Neural cell (in vitro differentiated cells): ENCODE results near the gene TUBB. TPM values are rescaled to one million over a fixed set of nuclear protein-coding genes. Genes with fewer than 3 reads are reported as not detected.
"Not testable (repeated sequence)": the region's sequence is repeated elsewhere in the genome, so short reads cannot be mapped to it uniquely, and the experiment has no call there.

ENCODE experiments used
- H2AFZ ChIP-seq: fragments of 200-600, 300-800 bp; sonication (generic), shearing (Covaris generic); 2 replicates; pipeline ENCODE4 v1.6.0; 2014; ENCODE audit warnings: low read depth, mild to moderate bottlenecking, antibody characterized with exemption, low read length, moderate library complexity
- H3F3A ChIP-seq: fragments of 200-600 bp; shearing (Covaris generic); 2 replicates; pipeline ENCODE4 v1.6.1; 2016; ENCODE audit warnings: mild to moderate bottlenecking, moderate library complexity, mixed read lengths, antibody characterized with exemption, low read length; ENCODE audit not compliant: insufficient read depth, poor library complexity, severe bottlenecking
- H3K27ac ChIP-seq: fragments of 200-600, 300-800 bp; sonication (generic), shearing (Covaris generic); 2 replicates; pipeline ENCODE4 v1.5.1; 2014; ENCODE audit warnings: mild to moderate bottlenecking, low read length, moderate library complexity
- H3K27me3 ChIP-seq: fragments of 300-800, 200-600 bp; sonication (generic), shearing (Covaris generic); 2 replicates; pipeline ENCODE4 v1.6.0; 2014; ENCODE audit warnings: mild to moderate bottlenecking, low read depth, low read length, moderate library complexity; ENCODE audit not compliant: insufficient read depth
- H3K36me3 ChIP-seq: fragments of 300-800, 200-600 bp; sonication (generic), shearing (Covaris generic); 2 replicates; pipeline ENCODE4 v1.5.1; 2014; ENCODE audit warnings: mild to moderate bottlenecking, antibody characterized with exemption, low read length, moderate library complexity; ENCODE audit not compliant: insufficient read depth
- H3K4me2 ChIP-seq: fragments of 300-800, 200-600 bp; sonication (generic), shearing (Covaris generic); 2 replicates; pipeline ENCODE4 v1.6.0; 2014; ENCODE audit warnings: mild to moderate bottlenecking, low read length
- H3K4me3 ChIP-seq: fragments of 300-800, 200-600 bp; sonication (generic), shearing (Covaris generic); 2 replicates; pipeline ENCODE4 v1.5.1; 2014; ENCODE audit warnings: mild to moderate bottlenecking, low read length, moderate library complexity
- H3K79me2 ChIP-seq: fragments of 200-600 bp; shearing (Covaris generic); replicated peaks from 2 replicates; pipeline ENCODE4 v1.6.0; 2014; ENCODE audit warnings: mild to moderate bottlenecking, low read length, moderate library complexity; ENCODE audit not compliant: insufficient read depth
- H3K9ac ChIP-seq: fragments of 300-800, 200-600 bp; sonication (generic), shearing (Covaris generic); 2 replicates; pipeline ENCODE4 v1.6.1; 2016; ENCODE audit warnings: mild to moderate bottlenecking, low read length, mixed read lengths
- H3K9me2 ChIP-seq: fragments of 200-600 bp; shearing (Covaris generic); 2 replicates; pipeline ENCODE4 v1.6.1; 2016; ENCODE audit warnings: mild to moderate bottlenecking, low read length, mixed read lengths; ENCODE audit not compliant: insufficient read depth
- H3K9me3 ChIP-seq: fragments of 200-600, 300-800 bp; sonication (generic), shearing (Covaris generic); 2 replicates; pipeline ENCODE4 v1.6.1; 2016; ENCODE audit warnings: mild to moderate bottlenecking, mixed run types, low read length, moderate library complexity, mixed read lengths
- H4K20me1 ChIP-seq: fragments of 200-600 bp; shearing (Covaris generic); 2 replicates; pipeline ENCODE4 v1.6.1; 2016; ENCODE audit warnings: mild to moderate bottlenecking, mixed run types; ENCODE audit not compliant: insufficient read depth
- CTCF ChIP-seq: fragments of 450-650 bp; IDR thresholded peaks from 2 replicates; pipeline ENCODE4 v1.5.1; 2014; ENCODE audit warnings: antibody characterized with exemption, mild to moderate bottlenecking, moderate library complexity; ENCODE audit not compliant: poor library complexity, severe bottlenecking
- EP300 ChIP-seq: fragments of 450-650 bp; conservative IDR thresholded peaks from 2 replicates; pipeline ENCODE4 v1.6.1; 2014; ENCODE audit warnings: antibody characterized with exemption, mild to moderate bottlenecking, moderate library complexity; ENCODE audit not compliant: poor library complexity, severe bottlenecking
- EZH2 ChIP-seq: fragments of 200-600, 300-800 bp; shearing (Covaris generic), sonication (generic); IDR thresholded peaks from 2 replicates; pipeline ENCODE4 v1.6.1; 2014; ENCODE audit warnings: antibody characterized with exemption, low read length, borderline replicate concordance, mild to moderate bottlenecking; ENCODE audit not compliant: insufficient read depth, poor library complexity, severe bottlenecking
- MXI1 ChIP-seq: fragments of 450-650 bp; conservative IDR thresholded peaks from 2 replicates; pipeline ENCODE4 v1.6.1; 2014; ENCODE audit warnings: antibody characterized with exemption, mild to moderate bottlenecking; ENCODE audit not compliant: poor library complexity, severe bottlenecking
- POLR2AphosphoS5 ChIP-seq: IDR thresholded peaks from 2 replicates; pipeline ENCODE4 v1.6.1; 2012
- RAD21 ChIP-seq: fragments of 450-650 bp; conservative IDR thresholded peaks from 2 replicates; pipeline ENCODE4 v1.6.1; 2014; ENCODE audit warnings: antibody characterized with exemption, mild to moderate bottlenecking, moderate library complexity
- REST ChIP-seq: IDR thresholded peaks from 2 replicates; pipeline ENCODE4 v1.6.1; 2012; ENCODE audit warnings: borderline replicate concordance
- SMC3 ChIP-seq: fragments of 450-650 bp; conservative IDR thresholded peaks from 2 replicates; pipeline ENCODE4 v1.6.1; 2014; ENCODE audit warnings: antibody characterized with exemption, mild to moderate bottlenecking, moderate library complexity; ENCODE audit not compliant: poor library complexity
- TAF1 ChIP-seq: IDR thresholded peaks from 2 replicates; pipeline ENCODE4 v1.6.1; 2012; ENCODE audit warnings: low read depth
- polyA plus RNA-seq: library from polyadenylated mRNA; depleted of rRNA; stranded (reverse); fragments of >200 nt; gene quantifications from 2 replicates; pipeline ENCODE4 v1.2.3, GENCODE V29; 2014

The TUBB gene
- polyA plus RNA-seq, 1 donor from 2014 or later: 711 TPM

GRCh38 chr6:30721198-30722024 lies 1.3 kb downstream of the TUBB start:
- TF ChIP-seq MXI1 (peak; percentile 83), POLR2AphosphoS5 (peak; percentile 80), EP300 (peak; percentile 45), EZH2 (no peak), REST (no peak), RAD21 (no peak), SMC3 (no peak), CTCF (peak; percentile 66), TAF1 (peak; percentile 95)
- Histone ChIP-seq H3K36me3 (peaks cover 6% of the 10 kb centered on the region), H3K9me3 (no peaks in the 10 kb centered on the region), H3K4me3 (peak overlapping the region; percentile 99), H3K4me2 (peak overlapping the region; percentile 93), H3K79me2 (peaks cover 72% of the 10 kb centered on the region), H3K9me2 (no peaks in the 10 kb centered on the region), H2AFZ (no peak overlapping the region), H4K20me1 (peaks cover 44% of the 10 kb centered on the region), H3K27ac (peak overlapping the region; percentile 100), H3K9ac (peak overlapping the region; percentile 100), H3K27me3 (no peaks in the 10 kb centered on the region), H3F3A (peaks cover 17% of the 10 kb centered on the region)

GRCh38 chr6:30722025-30722279 lies 1.8 kb downstream of the TUBB start:
- peaks cover 17% of the 10 kb centered on the region for H3F3A ChIP-seq
- H2AFZ ChIP-seq, H3K9me2 ChIP-seq, H3K9me3 ChIP-seq, H3K27me3 ChIP-seq, H3K36me3 ChIP-seq: not testable (repeated sequence)
- H3K9ac ChIP-seq: peak overlapping the region; percentile 99
- H3K79me2 ChIP-seq: peaks cover 70% of the 10 kb centered on the region
- peak overlapping the region; percentile 99 for H3K4me3 ChIP-seq
- H4K20me1 ChIP-seq: peaks cover 44% of the 10 kb centered on the region
- H3K4me2 ChIP-seq: peak overlapping the region; percentile 93
- H3K27ac ChIP-seq: peak overlapping the region; percentile 100
